NCI-H524 (cell line): ENCODE results near the gene ILDR1.

Experiments used
- DNase-seq, 2 experiments: peaks; one replicate each; lab custom pipeline; 2025; lab: John Stamatoyannopoulos, UW

ILDR1 gene

GRCh38 chr3:121994551-121994950 is 27.5 kb downstream of the ILDR1 start:
- no peak for DNase-seq

DNA sequence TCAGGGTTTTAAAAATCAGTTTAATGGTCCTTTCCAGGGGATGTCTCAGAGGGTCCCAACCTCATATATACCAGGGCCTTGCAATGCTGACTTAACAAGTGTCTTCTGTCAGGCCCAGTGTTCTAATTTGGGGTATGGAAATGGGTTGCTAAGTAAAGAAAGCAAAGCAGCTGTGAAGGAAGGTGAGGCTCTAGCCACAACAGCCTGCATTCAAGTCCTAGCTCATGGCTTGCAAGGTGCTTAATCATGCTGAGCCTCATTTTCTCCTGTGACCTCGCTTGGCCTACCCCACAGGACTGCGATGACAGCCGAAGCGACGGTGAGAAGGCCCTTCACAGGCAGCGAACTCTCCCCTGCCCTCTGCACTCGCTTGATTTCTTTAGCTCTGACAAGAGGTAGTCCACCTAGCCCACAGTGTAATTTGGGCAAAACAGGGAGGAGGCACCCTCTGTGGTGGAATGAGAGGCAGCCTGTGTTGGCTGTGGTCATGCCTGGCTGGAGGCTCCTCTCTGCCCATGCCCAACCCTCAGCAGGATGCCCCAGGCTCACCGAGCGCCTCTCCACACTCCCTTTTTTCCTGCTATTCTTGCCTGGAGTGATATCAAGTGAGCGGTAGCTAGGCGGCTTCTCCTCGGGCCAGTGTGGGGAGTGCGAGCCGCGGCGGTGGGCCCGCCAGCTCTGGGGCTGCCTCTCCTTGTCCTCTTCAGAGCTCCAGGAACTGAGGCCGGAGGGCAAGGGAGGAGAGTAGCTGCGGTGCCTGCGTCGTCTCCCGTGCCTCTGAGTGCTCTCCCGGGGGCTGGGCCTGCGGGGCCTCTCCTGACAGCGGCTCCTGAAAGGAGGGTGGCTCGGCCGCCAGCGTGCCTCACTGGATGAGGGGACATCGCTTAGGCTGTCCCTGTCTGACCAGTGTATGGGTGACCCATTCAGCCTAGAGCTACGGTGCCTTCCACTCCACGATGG is 29.2 kb downstream of the ILDR1 start:
- no peak for DNase-seq

- no peak for DNase-seq
Measured at GRCh38 chr3:121989943-121990342, 32.1 kb downstream of the ILDR1 start.

GRCh38 chr3:121988146-121988545 is 33.9 kb downstream of the ILDR1 start:
- no peak for DNase-seq

DNA sequence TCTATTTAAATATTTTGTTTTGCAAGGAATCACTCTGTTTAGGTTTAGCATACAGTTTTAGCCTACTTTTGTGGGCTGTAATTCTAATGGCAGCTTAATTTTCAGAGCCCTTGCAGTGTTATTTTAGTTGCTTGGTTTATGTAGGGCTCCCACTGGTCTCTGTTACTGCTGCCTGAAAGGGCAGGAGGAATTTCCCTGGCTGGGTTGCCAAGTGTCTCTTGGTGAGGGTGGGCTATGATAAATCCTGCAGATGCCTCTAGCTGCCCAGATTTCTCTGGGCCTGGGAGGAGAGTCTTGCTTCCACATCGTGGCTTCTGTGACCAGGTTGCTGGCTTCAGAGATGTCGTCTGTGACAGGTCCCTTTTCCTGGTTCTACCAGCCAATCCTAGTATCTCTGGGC is 36.2 kb downstream of the ILDR1 start:
- DNase-seq = no peak

DNA sequence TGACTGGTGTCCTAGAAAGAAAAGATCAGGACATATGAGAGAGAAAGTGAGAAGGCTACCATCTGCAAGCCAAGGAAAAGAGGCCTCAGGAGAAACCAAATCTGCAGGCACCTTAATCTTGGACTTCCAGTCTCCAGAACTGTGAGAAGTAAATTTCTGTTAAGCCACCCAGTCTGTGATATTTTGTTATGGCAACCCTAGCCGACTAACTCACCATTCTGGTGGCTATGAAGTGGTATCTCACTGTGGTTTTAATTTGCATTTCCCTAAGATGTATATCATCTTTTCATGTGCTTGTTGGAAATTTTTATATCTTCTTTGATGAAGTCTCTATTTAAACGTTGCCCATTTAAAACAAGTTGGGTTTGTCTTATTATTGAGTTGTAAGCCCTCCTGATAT is 40.6 kb downstream of the ILDR1 start:
- DNase-seq = no peak

DNA sequence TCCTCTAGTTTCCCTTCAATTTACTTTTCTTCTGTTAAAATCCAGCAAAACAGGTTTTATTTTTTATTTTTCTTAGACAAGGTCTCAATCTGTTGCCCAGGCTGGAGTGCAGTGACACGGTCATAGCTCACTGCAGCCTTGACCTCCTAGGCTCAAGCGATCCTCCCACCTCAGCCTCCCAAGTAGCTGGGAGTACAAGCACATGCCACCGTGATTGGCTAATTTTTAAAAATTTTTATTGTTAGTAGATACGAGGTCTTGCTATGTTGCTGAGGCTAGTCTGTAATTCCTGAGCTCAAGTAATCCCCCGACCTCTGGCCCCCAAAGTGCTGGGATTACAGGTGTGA is 41.6 kb downstream of the ILDR1 start:
- DNase-seq = no peak

DNA sequence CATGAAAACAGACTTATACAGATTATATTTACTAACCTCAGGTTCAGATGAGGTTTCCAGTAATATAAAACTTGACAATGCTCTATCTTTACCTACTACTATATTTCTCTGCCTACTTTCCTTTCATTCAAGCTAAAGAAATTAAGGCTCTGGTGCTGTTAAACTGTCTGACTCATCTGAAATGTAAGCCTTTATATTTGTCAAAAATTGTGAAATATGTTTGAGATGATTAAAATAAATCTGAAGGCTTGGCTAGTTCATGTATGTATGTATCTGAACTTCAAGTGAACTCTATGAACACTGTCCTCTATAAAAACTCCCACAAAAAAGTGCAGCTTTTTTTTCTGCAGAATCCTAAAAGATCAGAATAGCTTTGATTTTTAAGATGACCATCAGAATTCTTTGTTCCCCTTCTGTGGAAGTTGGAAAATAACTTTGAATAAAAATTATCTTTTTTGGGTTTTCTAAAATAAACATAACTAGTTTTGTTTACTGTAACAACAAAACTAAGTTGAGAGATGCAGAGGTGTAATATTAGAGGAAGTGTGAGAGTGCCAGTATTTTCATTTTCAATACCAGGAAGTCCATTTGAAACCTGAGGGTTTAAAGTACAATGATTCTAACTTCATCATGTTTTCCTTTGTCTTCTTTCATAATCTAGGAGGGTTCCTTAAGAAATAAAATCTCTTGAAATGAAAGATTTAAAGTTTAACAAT is 42.2 kb downstream of the ILDR1 start:
- DNase-seq = no peak

DNA sequence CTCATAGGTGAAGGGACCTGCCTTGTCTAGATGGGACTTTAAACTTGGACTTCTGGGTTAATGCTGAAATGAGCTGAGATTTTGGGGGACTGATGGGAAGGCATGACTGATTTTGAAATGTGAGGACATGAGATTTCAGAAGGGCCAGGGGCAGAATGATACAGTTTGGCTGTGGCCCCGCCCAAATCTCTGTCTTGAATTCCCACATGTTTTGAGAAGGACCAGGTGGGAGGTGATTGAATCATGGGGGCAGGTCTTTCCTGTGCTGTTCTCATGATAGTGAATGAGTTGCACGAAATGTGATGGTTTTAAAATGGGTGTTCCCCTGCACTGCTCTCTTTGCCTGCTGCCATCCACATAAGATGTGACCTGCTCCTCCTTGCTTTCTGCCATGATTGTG is 42.8 kb downstream of the ILDR1 start:
- no peak for DNase-seq

DNA sequence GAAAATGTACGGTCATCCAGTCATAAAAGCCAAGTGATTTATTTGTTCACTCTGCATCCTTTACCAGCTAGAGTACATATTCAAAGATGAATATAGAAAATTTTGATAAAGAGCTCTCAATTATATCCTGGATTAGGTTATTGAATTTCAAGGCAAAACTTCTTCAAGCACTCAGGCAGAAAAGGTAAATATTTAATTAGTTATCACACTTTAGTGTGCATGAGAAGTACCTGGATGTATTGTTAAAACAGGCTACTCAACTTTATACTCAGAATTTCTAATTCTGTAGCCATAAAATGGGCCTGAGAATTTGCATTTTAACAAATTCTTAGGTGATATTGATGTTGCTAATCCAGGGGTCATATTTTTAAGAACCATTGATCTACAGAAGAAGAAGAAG is 45.3 kb downstream of the ILDR1 start:
- no peak for DNase-seq

- DNase-seq = no peak
Measured at GRCh38 chr3:121975702-121976302, 46.2 kb downstream of the ILDR1 start.

GRCh38 chr3:121974601-121975111 is 47.4 kb downstream of the ILDR1 start:
- DNase-seq = no peak

DNA sequence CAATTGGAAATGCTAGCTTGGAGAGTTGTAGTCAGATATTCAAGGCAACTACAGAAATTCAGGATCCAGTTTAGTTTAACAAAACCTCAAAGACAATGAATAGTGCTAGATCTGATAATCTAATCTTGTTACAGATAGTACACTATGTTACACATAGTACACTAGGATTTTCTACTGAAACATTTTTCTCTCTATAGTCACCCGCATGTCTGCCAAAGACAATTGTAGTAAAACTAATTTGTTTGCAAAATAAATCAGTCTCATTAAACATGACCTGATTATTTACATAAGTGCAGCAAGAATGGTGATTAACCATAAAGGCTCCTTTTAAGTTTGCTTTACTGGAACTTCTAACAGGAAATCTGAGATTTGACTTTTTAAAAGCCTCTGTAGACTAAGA is 52.0 kb downstream of the ILDR1 start:
- DNase-seq = no peak

DNA sequence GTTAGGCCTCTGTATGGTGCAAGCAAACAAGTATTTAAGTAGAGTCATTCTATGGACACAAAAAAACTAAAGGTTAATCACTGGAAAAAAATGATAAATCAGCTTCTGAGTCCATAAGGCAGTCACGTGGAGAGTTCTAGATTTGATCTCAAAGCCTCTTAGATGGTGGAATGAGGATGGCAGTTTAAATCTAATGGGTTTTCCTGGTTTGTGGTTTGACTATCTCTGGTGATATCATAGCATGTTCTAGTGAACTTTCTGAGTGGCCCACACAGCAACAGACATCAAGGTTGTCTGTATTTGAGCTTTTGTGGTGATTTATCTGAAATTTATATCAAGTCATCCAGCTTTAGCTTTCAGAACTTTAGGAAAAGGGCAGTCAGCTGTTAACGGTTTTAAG is 52.4 kb downstream of the ILDR1 start:
- no peak for DNase-seq

GRCh38 chr3:121963608-121964007 is 58.4 kb downstream of the ILDR1 start:
- DNase-seq = peak in 1 of 2 experiments; percentile 12

DNA sequence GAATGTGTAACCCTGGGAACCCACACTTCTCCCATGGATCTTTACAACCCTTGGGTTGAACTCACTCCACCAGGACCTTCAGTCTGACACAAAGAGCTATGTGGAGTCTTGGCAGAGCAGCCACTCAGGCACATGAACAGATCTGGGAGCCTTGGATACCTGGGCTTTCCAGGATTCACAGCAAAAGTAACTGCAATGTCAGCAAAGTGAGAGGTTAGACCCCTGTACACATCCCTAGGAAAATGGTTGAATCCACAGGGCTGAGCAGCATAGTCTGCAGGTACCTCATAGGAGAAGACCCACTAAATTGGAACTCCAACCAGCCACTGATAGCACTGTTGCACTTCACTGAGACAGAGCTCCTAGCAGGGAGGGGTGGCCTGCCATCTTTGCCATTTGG is 59.6 kb downstream of the ILDR1 start:
- DNase-seq = no peak

DNA sequence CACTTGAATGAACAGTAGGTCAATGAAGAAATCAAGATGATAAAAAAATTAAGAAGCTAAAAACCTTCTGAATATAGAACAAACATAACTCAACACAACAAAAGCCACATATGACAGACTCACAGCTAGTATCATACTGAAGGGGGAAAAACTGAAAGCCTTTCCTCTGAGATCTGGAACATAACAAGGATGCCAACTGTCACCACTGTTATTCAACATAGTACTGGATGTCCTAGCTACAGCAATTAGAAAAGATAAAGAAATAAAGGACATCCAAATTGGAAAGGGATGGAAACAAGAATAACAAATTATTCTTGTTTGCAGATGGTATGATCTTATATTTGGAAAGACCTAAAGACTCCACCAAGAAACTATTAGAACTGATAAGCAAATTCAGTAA is 60.8 kb downstream of the ILDR1 start:
- DNase-seq = no peak

- no peak for DNase-seq
Measured at GRCh38 chr3:121958801-121959200, 63.2 kb downstream of the ILDR1 start.

DNA sequence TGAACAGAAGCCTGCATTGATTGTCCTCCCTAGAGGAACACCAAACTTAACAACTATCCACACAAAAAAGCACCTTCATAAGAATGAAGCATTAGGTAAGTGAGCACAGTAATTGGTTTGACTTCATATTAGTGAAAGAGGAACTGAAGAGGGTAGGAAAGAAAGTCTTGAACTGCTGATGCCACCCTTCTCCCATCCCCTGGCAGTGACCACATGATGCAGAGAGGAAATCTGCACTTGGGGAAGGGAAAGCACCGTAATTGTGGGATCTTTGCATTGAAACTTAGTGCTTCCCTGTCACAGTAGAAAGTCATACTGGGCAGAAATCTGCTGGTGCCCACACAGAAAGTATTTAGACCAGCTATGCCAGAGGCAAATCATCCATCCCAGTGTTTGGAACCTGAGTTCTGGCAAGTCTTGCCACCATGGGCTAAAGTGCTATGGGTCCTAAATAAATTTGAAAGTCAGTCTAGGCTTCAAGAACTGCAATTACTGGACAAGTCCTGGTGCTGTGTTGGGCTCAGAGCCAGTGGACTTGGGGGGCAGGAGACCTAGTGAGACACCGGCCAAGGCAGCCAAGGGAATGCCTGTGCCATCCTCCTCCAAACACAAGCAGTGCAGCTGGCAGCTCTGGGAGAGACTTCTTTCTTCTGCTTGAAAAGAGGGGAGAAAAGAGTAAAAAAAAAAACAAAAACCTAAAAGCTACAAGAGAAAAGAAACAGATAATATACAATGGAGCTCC is 64.2 kb downstream of the ILDR1 start:
- DNase-seq = no peak

DNA sequence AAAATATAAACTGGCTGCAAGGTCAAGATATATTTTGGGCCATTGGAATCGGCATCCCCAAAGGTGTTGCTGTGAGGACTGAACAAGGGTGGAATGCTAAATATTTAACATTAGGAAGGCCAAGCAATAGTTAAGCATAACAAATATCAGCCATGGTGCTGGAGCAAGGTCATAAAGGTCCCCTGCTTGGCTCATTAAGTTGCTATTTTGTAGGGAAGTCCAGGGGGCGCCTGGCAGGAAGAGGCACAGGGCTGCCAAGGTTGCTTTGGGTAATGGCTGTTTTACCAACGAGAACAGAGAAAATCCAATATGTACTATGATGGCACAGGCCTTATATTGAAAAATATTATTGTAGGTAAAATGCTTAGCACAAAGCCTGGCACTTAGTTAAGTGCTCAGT is 65.7 kb downstream of the ILDR1 start:
- no peak for DNase-seq

GRCh38 chr3:121951291-121951919 is 70.6 kb downstream of the ILDR1 start:
- no peak for DNase-seq

DNA sequence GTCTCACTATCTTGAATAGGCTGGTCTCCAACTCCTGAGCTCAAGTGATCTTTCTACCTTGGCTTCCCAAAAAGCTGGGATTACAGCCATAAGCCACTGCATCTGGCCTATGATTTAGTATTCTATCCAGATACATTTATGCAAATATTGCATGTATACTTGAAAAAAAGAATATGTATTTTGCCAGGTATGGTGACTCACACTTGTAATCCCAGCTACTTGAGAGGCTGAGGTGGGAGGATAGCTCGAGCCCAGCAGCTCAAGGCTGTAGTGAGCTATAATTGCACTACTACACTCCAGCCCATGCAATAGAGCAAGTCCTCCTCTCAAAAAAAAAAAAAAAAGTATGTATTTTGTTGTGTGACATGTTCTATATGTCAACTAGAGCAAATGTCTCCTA is 73.4 kb downstream of the ILDR1 start:
- no peak for DNase-seq
